ENCODE data around the gene ADCYAP1R1. TPM values are rescaled to one million over a fixed set of nuclear protein-coding genes. Genes with fewer than 3 reads are reported as not detected.

The ADCYAP1R1 gene
- total RNA-seq, 1 experiment from 2014 or later: 0.12 TPM

- intact Hi-C loops (cut with micrococcal nuclease): no loop called here
- H3K27ac ChIP-seq (ENCODE audit: low read depth, low read length): no peak overlapping the region
- ATAC-seq: no peak
- RAD21 ChIA-PET (ENCODE audit: low non-redundant PET in 1 of 2, low total read pairs in 2 of 2, uncharacterized antibody in 2 of 2, unreplicated experiment in 2 of 2): no interaction called here
- H3K4me2 ChIP-seq (ENCODE audit: low read length): no peak overlapping the region
- H3K9ac ChIP-seq (ENCODE audit: low read length): no peak overlapping the region
- no peaks in the 10 kb centered on the region for H3K4me1 ChIP-seq (ENCODE audit: control insufficient read depth in 1 of 2, insufficient read depth in 2 of 2, low read length in 2 of 2)
- H3K9me3 ChIP-seq (ENCODE audit: control insufficient read depth in 1 of 2, insufficient read depth in 1 of 2, low read depth in 1 of 2, low read length in 2 of 2): no peaks in the 10 kb centered on the region
- no peaks in the 10 kb centered on the region for H4K20me1 ChIP-seq (ENCODE audit: insufficient read depth)
- no TSS peak for BruUV-seq (replicated peaks)
- DNase-seq (ENCODE audit: low read depth, low spot score): no peak
- POLR2A ChIA-PET: no interaction called here
- no peak for TF ChIP-seq SP1 (IDR thresholded peaks at IDR 0.05; ENCODE audit: low read depth)
- TF ChIP-seq EZH2 (IDR thresholded peaks at IDR 0.05): no peak
- TF ChIP-seq MAX (IDR thresholded peaks at IDR 0.05): no peak
- no peak for TF ChIP-seq EZH2phosphoT487 (IDR thresholded peaks at IDR 0.05; ENCODE audit: borderline replicate concordance)
- no peaks in the 10 kb centered on the region for H3K79me2 ChIP-seq (ENCODE audit: insufficient read depth, low read length)
- H2AFZ ChIP-seq (ENCODE audit: low read depth, low read length, poor library complexity, severe bottlenecking): no peak overlapping the region
- CTCF ChIA-PET: no interaction called here
- H3K9me2 ChIP-seq (ENCODE audit: insufficient read depth): no peaks in the 10 kb centered on the region
- H3K4me3 ChIP-seq (replicated peaks in 1 of 2; ENCODE audit: low read depth in 1 of 2, low read length in 2 of 2): no peak overlapping the region
- H3K36me3 ChIP-seq (ENCODE audit: control insufficient read depth in 1 of 2, insufficient read depth in 2 of 2, low read length in 2 of 2): no peaks in the 10 kb centered on the region
- H3K27me3 ChIP-seq (ENCODE audit: insufficient read depth, low read length): peaks cover 61% of the 10 kb centered on the region
These were observed 30.3 kb downstream of the ADCYAP1R1 start for GRCh38 chr7:31082447-31082846.

DNA sequence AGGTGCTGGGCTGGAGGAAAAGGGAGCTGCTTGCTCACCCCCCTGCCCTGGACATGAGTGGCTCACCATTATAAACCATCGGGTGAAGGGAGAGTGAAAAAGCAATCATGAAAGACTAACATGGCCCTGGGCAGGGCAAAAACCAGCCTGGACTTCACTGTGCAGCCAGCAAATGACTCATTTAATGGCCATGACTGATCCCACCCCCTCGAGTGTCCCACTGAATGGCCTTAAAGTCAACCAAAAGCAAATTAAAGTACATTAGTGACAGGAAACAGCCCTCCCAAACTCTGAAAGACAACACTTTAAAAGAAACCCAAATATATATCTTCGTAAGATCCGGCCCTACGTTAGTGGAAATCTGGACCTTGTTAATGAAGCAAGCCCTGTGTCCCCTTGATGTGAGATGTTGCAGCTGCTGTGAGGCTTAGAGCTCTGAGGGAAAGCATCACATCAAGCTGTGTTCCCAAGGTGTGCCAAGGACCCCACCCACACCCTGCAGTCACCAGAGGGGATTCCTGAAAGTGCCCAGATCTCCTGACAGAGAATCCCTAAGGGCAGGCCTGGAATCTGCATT lies 31.2 kb downstream of the ADCYAP1R1 start:
- H2AFZ ChIP-seq (ENCODE audit: low read depth, low read length, poor library complexity, severe bottlenecking): no peak overlapping the region
- no peaks in the 10 kb centered on the region for H3K9me3 ChIP-seq (ENCODE audit: control insufficient read depth in 1 of 2, insufficient read depth in 1 of 2, low read depth in 1 of 2, low read length in 2 of 2)
- no peak for TF ChIP-seq CEBPB (IDR thresholded peaks at IDR 0.05; ENCODE audit: low read depth)
- TF ChIP-seq, protein P1, sequence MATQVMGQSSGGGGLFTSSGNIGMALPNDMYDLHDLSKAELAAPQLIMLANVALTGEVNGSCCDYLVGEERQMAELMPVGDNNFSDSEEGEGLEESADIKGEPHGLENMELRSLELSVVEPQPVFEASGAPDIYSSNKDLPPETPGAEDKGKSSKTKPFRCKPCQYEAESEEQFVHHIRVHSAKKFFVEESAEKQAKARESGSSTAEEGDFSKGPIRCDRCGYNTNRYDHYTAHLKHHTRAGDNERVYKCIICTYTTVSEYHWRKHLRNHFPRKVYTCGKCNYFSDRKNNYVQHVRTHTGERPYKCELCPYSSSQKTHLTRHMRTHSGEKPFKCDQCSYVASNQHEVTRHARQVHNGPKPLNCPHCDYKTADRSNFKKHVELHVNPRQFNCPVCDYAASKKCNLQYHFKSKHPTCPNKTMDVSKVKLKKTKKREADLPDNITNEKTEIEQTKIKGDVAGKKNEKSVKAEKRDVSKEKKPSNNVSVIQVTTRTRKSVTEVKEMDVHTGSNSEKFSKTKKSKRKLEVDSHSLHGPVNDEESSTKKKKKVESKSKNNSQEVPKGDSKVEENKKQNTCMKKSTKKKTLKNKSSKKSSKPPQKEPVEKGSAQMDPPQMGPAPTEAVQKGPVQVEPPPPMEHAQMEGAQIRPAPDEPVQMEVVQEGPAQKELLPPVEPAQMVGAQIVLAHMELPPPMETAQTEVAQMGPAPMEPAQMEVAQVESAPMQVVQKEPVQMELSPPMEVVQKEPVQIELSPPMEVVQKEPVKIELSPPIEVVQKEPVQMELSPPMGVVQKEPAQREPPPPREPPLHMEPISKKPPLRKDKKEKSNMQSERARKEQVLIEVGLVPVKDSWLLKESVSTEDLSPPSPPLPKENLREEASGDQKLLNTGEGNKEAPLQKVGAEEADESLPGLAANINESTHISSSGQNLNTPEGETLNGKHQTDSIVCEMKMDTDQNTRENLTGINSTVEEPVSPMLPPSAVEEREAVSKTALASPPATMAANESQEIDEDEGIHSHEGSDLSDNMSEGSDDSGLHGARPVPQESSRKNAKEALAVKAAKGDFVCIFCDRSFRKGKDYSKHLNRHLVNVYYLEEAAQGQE (IDR thresholded peaks at IDR 0.05; ENCODE audit: low read depth): no peak
- H3K4me2 ChIP-seq (ENCODE audit: low read length): no peak overlapping the region
- no peak overlapping the region for H3K27ac ChIP-seq (ENCODE audit: low read depth, low read length)
- POLR2A ChIA-PET: no interaction called here
- CTCF ChIA-PET: no interaction called here
- no peaks in the 10 kb centered on the region for H3K9me2 ChIP-seq (ENCODE audit: insufficient read depth)
- H3K36me3 ChIP-seq (ENCODE audit: control insufficient read depth in 1 of 2, insufficient read depth in 2 of 2, low read length in 2 of 2): no peaks in the 10 kb centered on the region
- RAD21 ChIA-PET (ENCODE audit: low non-redundant PET in 1 of 2, low total read pairs in 2 of 2, uncharacterized antibody in 2 of 2, unreplicated experiment in 2 of 2): no interaction called here
- H3K4me3 ChIP-seq (replicated peaks in 1 of 2; ENCODE audit: low read depth in 1 of 2, low read length in 2 of 2): no peak overlapping the region
- no peaks in the 10 kb centered on the region for H3K4me1 ChIP-seq (ENCODE audit: control insufficient read depth in 1 of 2, insufficient read depth in 2 of 2, low read length in 2 of 2)
- H3K79me2 ChIP-seq (ENCODE audit: insufficient read depth, low read length): no peaks in the 10 kb centered on the region
- ATAC-seq: no peak
- DNase-seq (ENCODE audit: low read depth, low spot score): no peak
- BruUV-seq (replicated peaks): no TSS peak
- H3K9ac ChIP-seq (ENCODE audit: low read length): no peak overlapping the region
- intact Hi-C loops (cut with micrococcal nuclease): no loop called here
- no peaks in the 10 kb centered on the region for H4K20me1 ChIP-seq (ENCODE audit: insufficient read depth)
- H3K27me3 ChIP-seq (ENCODE audit: insufficient read depth, low read length): peaks cover 64% of the 10 kb centered on the region

All from HCT116 (cell line).